CD14-positive monocyte (primary cell): ENCODE measurements around the gene UNC50. TPM values are rescaled to one million over a fixed set of nuclear protein-coding genes. Genes with fewer than 3 reads are reported as not detected.

Source experiments
- DNase-seq, 3 donors: peaks; one replicate each; pipeline ENCODE4 v3.0.0-alpha.2; 2011 to 2022
- H2AFZ ChIP-seq: 2 replicates; pipeline ENCODE4 v1.6.0; 2012; ENCODE audit warnings: mild to moderate bottlenecking, low read depth, low read length, inconsistent platforms; ENCODE audit not compliant: insufficient read depth, poor library complexity, severe bottlenecking
- H3K27ac ChIP-seq, 2 donors: 1 replicate in 1 of 2; 2 replicates in 1 of 2; pipeline ENCODE4 v1.5.1; 2012 to 2013; ENCODE audit warnings: low read length in 2 of 2, control low read depth in 1 of 2, inconsistent platforms in 1 of 2, low read depth in 1 of 2, mild to moderate bottlenecking in 1 of 2
- H3K27me3 ChIP-seq, 2 donors: one replicate each; pipeline versions ENCODE4 v1.6.0 to v1.6.1; 2011 to 2013; ENCODE audit warnings: low read length in 2 of 2; ENCODE audit not compliant: control insufficient read depth in 2 of 2, insufficient read depth in 2 of 2
- H3K36me3 ChIP-seq, 2 donors: replicated peaks in 1 of 2; 1 replicate in 1 of 2; 2 replicates in 1 of 2; pipeline versions ENCODE4 v1.5.1 to v1.6.1; 2012 to 2013; ENCODE audit warnings: low read length in 2 of 2, control low read depth in 1 of 2, inconsistent platforms in 1 of 2, mild to moderate bottlenecking in 1 of 2; ENCODE audit not compliant: insufficient read depth in 2 of 2, control insufficient read depth in 1 of 2
- H3K4me1 ChIP-seq, 2 donors: 1 replicate in 1 of 2; 2 replicates in 1 of 2; pipeline versions ENCODE4 v1.5.1 to v1.6.1; 2012 to 2013; ENCODE audit warnings: low read length in 2 of 2, control low read depth in 1 of 2, inconsistent platforms in 1 of 2, mild to moderate bottlenecking in 1 of 2, moderate library complexity in 1 of 2; ENCODE audit not compliant: insufficient read depth in 2 of 2, control insufficient read depth in 1 of 2
- H3K4me2 ChIP-seq: replicated peaks from 2 replicates; pipeline ENCODE3; 2012; ENCODE audit warnings: low read length, moderate library complexity, mild to moderate bottlenecking; ENCODE audit not compliant: poor library complexity, severe bottlenecking; ENCODE audit errors: extremely low read depth
- H3K4me3 ChIP-seq, 3 experiments: fragments of 200-600 bp in 1 of 3; sonication (generic) in 1 of 3; replicated peaks in 1 of 3; 1 replicate in 2 of 3; 2 replicates in 1 of 3; pipeline ENCODE4 v1.5.1; 2011 to 2013; ENCODE audit warnings: low read length in 3 of 3, mild to moderate bottlenecking in 3 of 3, control low read depth in 2 of 3, low read depth in 2 of 3, inconsistent platforms in 1 of 3, moderate library complexity in 1 of 3
- H3K79me2 ChIP-seq: 2 replicates; pipeline ENCODE4 v1.6.0; 2012; ENCODE audit warnings: mild to moderate bottlenecking, control low read depth, inconsistent platforms, low read length, moderate library complexity; ENCODE audit not compliant: insufficient read depth
- H3K9ac ChIP-seq: 2 replicates; pipeline ENCODE4 v1.6.0; 2017; ENCODE audit warnings: low read length, mild to moderate bottlenecking; ENCODE audit not compliant: insufficient read depth, poor library complexity, severe bottlenecking
- H3K9me3 ChIP-seq, 2 donors: replicated peaks in 1 of 2; 1 replicate in 1 of 2; 2 replicates in 1 of 2; pipeline versions ENCODE4 v1.5.1 to v1.6.1; 2012 to 2013; ENCODE audit warnings: low read length in 2 of 2, control low read depth in 1 of 2; ENCODE audit not compliant: control insufficient read depth in 1 of 2, insufficient read depth in 1 of 2
- H4K20me1 ChIP-seq: 2 replicates; pipeline ENCODE4 v1.6.0; 2012; ENCODE audit warnings: mild to moderate bottlenecking, low read length, control low read depth, moderate library complexity; ENCODE audit not compliant: insufficient read depth
- H3K27ac Mint-ChIP-seq, 7 donors: one replicate each; pipeline ENCODE4 v1.8.0; 2020; ENCODE audit warnings: mild to moderate bottlenecking in 7 of 7, mixed read lengths in 7 of 7, moderate library complexity in 6 of 7, inconsistent platforms in 2 of 7
- H3K27me3 Mint-ChIP-seq, 3 donors: one replicate each; pipeline ENCODE4 v1.8.0; 2021 to 2022; ENCODE audit warnings: low read depth in 3 of 3, mild to moderate bottlenecking in 3 of 3, mixed read lengths in 3 of 3, moderate library complexity in 3 of 3, inconsistent platforms in 1 of 3
- H3K36me3 Mint-ChIP-seq, 2 donors: one replicate each; pipeline ENCODE4 v1.8.0; 2020; ENCODE audit warnings: mixed read lengths in 2 of 2, inconsistent platforms in 1 of 2, mild to moderate bottlenecking in 1 of 2
- H3K4me1 Mint-ChIP-seq: one replicate; pipeline ENCODE4 v1.8.0; 2020; ENCODE audit warnings: mild to moderate bottlenecking, mixed read lengths
- H3K4me3 Mint-ChIP-seq, 2 donors: one replicate each; pipeline ENCODE4 v1.8.0; 2020; ENCODE audit warnings: mild to moderate bottlenecking in 2 of 2, mixed read lengths in 2 of 2, moderate library complexity in 1 of 2
- H3K9me3 Mint-ChIP-seq, 7 donors: one replicate each; pipeline ENCODE4 v1.8.0; 2020 to 2022; ENCODE audit warnings: mixed read lengths in 7 of 7, mild to moderate bottlenecking in 6 of 7, moderate library complexity in 6 of 7, inconsistent platforms in 2 of 7
- CTCF ChIP-seq: fragments of 200-600 bp; IDR thresholded peaks from one replicate; pipeline ENCODE4 v1.8.0; 2022; ENCODE audit warnings: antibody characterized with exemption, mild to moderate bottlenecking
- WGBS: methylation state at CpG from one replicate; pipeline ENCODE4 v1.1.5; 2013; ENCODE audit warnings: missing lambda C conversion rate; ENCODE audit not compliant: insufficient coverage; 5-methylcytosine and 5-hydroxymethylcytosine counted together
- intact Hi-C, 2 donors: fragments of 100-400 bp; cut with micrococcal nuclease; formaldehyde crosslinking; loops; one replicate each; pipeline versions ENCODE4 v1.15.0 to v1.15.1; 2023
- polyA plus RNA-seq, 3 donors: library from polyadenylated mRNA; depleted of rRNA in 1 of 3; unstranded in 2 of 3; stranded (reverse) in 1 of 3; fragments of 300-500 nt in 2 of 3; fragments of >200 nt in 1 of 3; fragmentation: Illumina TruSeq in 2 of 3; gene quantifications; 1 replicate in 2 of 3; 2 replicates in 1 of 3; pipeline ENCODE4 v1.2.3, GENCODE V29; 2012 to 2021

Gene UNC50
- polyA plus RNA-seq, 3 donors: 32.5 to 72.0 (median 62.8) TPM

- H3K4me3 Mint-ChIP-seq: no peak overlapping the region
- Histone ChIP-seq H3K27me3 (no peaks in the 10 kb centered on the region), H3K9ac (no peak overlapping the region), H4K20me1 (peaks cover 4% of the 10 kb centered on the region), H2AFZ (no peak overlapping the region), H3K79me2 (no peaks in the 10 kb centered on the region), H3K4me3 (no peak overlapping the region), H3K27ac (no peak overlapping the region), H3K4me2 (no peak overlapping the region), H3K36me3 (peaks cover 33 to 65% of the 10 kb centered on the region in 2 donors), H3K9me3 (no peaks in the 10 kb centered on the region), H3K4me1 (no peaks in the 10 kb centered on the region)
- H3K9me3 Mint-ChIP-seq: peaks cover 0 to 1% (median 0%) of the 10 kb centered on the region in 7 donors
- H3K4me1 Mint-ChIP-seq: peaks cover 5% of the 10 kb centered on the region
- no peak for DNase-seq
- peaks cover 43 to 65% of the 10 kb centered on the region in 2 donors for H3K36me3 Mint-ChIP-seq
- intact Hi-C loops: loop anchor here (2.0 to 5.0 kb wide), 3 partner anchors 189 to 420 kb away; no protein-coding TSS in a partner anchor
- no peaks in the 10 kb centered on the region for H3K27me3 Mint-ChIP-seq
- 100% methylated on average over 2 of the region's 5 CpGs for WGBS
- TF ChIP-seq CTCF: no peak
- H3K27ac Mint-ChIP-seq: no peak overlapping the region
These were observed 39.2 kb downstream of the UNC50 start for GRCh38 chr2:98647636-98648035.

- TF ChIP-seq CTCF: no peak
- no peaks in the 10 kb centered on the region for H3K9me3 ChIP-seq
- no peak overlapping the region for H3K4me3 ChIP-seq
- WGBS: 100% methylated on average over 3 of the region's 4 CpGs
- Mint-ChIP-seq H3K4me3 (no peak overlapping the region), H3K27me3 (no peaks in the 10 kb centered on the region), H3K9me3 (peaks cover 0 to 1% (median 0%) of the 10 kb centered on the region in 7 donors), H3K27ac (no peak overlapping the region), H3K36me3 (peaks cover 44 to 66% of the 10 kb centered on the region in 2 donors), H3K4me1 (peaks cover 9% of the 10 kb centered on the region)
- intact Hi-C loops: loop anchor here (2.0 to 5.0 kb wide), 3 partner anchors 188 to 419 kb away; no protein-coding TSS in a partner anchor
- peaks cover 27 to 56% of the 10 kb centered on the region in 2 donors for H3K36me3 ChIP-seq
- H2AFZ ChIP-seq: no peak overlapping the region
- H4K20me1 ChIP-seq: peaks cover 4% of the 10 kb centered on the region
- no peak overlapping the region for H3K4me2 ChIP-seq
- H3K4me1 ChIP-seq: no peaks in the 10 kb centered on the region
- H3K27me3 ChIP-seq: no peaks in the 10 kb centered on the region
- H3K27ac ChIP-seq: no peak overlapping the region
- DNase-seq: no peak
- H3K9ac ChIP-seq: no peak overlapping the region
- no peaks in the 10 kb centered on the region for H3K79me2 ChIP-seq
These were observed 40.1 kb downstream of the UNC50 start for GRCh38 chr2:98648451-98648850.
